Measurements from ENCODE around the gene VWA8. TPM values are rescaled to one million over a fixed set of nuclear protein-coding genes. Genes with fewer than 3 reads are reported as not detected.

Gene VWA8
- total and polyA plus RNA-seq, 4 experiments from 2014 or later = 3.2 to 23.3 (median 13.5) TPM

DNA sequence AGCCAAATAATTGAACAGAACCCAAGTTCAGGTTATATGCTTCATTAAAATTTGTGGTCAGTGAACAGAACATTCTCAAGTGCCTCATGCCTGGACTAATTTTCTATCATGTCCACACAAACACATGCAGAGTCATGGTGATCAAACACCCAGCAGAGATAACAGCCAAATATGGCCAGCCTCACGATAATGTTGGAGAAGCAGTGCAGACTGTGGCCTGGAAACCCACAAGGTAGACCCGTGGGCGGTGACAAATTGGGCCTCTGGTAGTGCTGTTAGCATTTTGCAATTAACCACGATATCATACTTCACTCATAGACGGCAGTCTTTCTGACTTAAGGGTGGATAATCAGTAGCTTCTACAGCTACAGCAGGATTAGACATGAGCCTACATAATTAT is 35.0 kb upstream of the VWA8 start:
- H3K27ac Mint-ChIP-seq = no peak overlapping the region
- intact Hi-C loops (cut with micrococcal nuclease) = no loop called here

DNA sequence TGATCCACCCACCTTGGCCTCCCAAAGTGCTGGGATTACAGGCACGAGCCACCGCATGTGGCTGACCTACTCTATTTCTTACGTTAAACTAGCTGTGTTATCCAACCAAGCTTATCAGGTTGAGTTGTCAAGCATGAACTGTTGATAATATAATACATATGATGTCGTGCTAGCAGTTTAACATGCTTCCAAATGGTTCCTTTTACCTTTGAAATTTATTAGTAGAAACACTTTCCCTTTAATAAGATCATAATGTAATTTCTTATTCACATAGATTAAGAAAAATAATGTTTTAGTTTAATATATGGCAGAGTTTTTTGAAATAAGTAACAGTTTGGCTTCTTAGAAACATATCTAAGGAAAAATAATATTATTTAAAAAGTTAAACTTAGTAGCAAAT is 34.4 kb upstream of the VWA8 start:
- Histone ChIP-seq H3K4me3 (ENCODE audit: low read length in 2 of 2) (no peak overlapping the region), H3K27me3 (ENCODE audit: insufficient read depth, low read length) (no peaks in the 10 kb centered on the region), H3K36me3 (ENCODE audit: insufficient read depth, low read length) (no peaks in the 10 kb centered on the region), H3K27ac (ENCODE audit: low read depth, low read length) (no peak overlapping the region), H3K4me1 (ENCODE audit: insufficient read depth, low read length) (no peaks in the 10 kb centered on the region), H3K9me3 (ENCODE audit: control insufficient read depth in 1 of 2, low read length in 2 of 2) (no peaks in the 10 kb centered on the region)
- Mint-ChIP-seq H3K4me1 (peaks cover 0 to 3% (median 0%) of the 10 kb centered on the region in 4 donors), H3K4me3 (no peak overlapping the region), H3K9me3 (no peaks in the 10 kb centered on the region), H3K27me3 (peaks cover 3 to 13% of the 10 kb centered on the region in 2 donors), H3K27ac (no peak overlapping the region), H3K36me3 (no peaks in the 10 kb centered on the region)
- CTCF ChIA-PET (ENCODE audit: partially characterized antibody) = no interaction called here
- no peak for DNase-seq
- intact Hi-C loops (cut with micrococcal nuclease) = no loop called here
- POLR2A ChIA-PET (ENCODE audit: partially characterized antibody) = no interaction called here

More for the DNA sequence above, 35.0 kb upstream of the VWA8 start:
- no peak overlapping the region for H3K4me3 ChIP-seq (ENCODE audit: low read length in 2 of 2)
- ChIA-PET POLR2A (ENCODE audit: partially characterized antibody) (no interaction called here), CTCF (ENCODE audit: partially characterized antibody) (no interaction called here)
- H3K4me3 Mint-ChIP-seq = no peak overlapping the region
- H3K36me3 Mint-ChIP-seq = no peaks in the 10 kb centered on the region
- no peak overlapping the region for H3K27ac ChIP-seq (ENCODE audit: low read depth, low read length)
- no peaks in the 10 kb centered on the region for H3K36me3 ChIP-seq (ENCODE audit: insufficient read depth, low read length)
- no peaks in the 10 kb centered on the region for H3K9me3 Mint-ChIP-seq
- H3K9me3 ChIP-seq (ENCODE audit: control insufficient read depth in 1 of 2, low read length in 2 of 2) = no peaks in the 10 kb centered on the region
- no peaks in the 10 kb centered on the region for H3K27me3 ChIP-seq (ENCODE audit: insufficient read depth, low read length)
- H3K4me1 Mint-ChIP-seq = peaks cover 0 to 3% (median 0%) of the 10 kb centered on the region in 4 donors
- peaks cover 0 to 7% of the 10 kb centered on the region in 2 donors for H3K27me3 Mint-ChIP-seq
- H3K4me1 ChIP-seq (ENCODE audit: insufficient read depth, low read length) = no peaks in the 10 kb centered on the region
- DNase-seq = no peak

DNA sequence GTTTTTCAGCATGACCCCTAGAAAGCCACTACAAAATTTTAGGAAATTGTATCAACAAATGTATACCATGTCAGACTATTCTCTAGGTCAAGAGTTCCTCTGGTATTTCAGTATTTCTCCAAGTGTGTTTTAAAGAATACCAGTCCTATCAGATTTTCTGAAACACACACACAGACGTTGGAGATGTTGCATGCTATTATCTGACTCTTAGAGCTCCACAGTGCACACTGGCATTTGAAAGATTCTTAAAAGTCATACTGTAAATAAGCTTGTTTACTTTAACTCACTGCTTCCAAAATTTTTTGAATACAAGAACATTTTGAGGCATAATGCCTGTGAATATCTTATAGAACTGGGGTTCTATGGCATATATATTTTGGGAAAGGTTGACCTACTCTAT is 33.8 kb upstream of the VWA8 start:
- no peaks in the 10 kb centered on the region for H3K9me3 Mint-ChIP-seq
- Histone ChIP-seq H3K27ac (ENCODE audit: low read depth, low read length) (no peak overlapping the region), H3K4me3 (ENCODE audit: low read length in 2 of 2) (no peak overlapping the region), H3K9me3 (ENCODE audit: control insufficient read depth in 1 of 2, low read length in 2 of 2) (no peaks in the 10 kb centered on the region), H3K4me1 (ENCODE audit: insufficient read depth, low read length) (no peaks in the 10 kb centered on the region), H3K36me3 (ENCODE audit: insufficient read depth, low read length) (no peaks in the 10 kb centered on the region), H3K27me3 (ENCODE audit: insufficient read depth, low read length) (no peaks in the 10 kb centered on the region)
- POLR2A ChIA-PET (ENCODE audit: partially characterized antibody) = no interaction called here
- H3K27me3 Mint-ChIP-seq = peaks cover 3 to 14% of the 10 kb centered on the region in 2 donors
- peaks cover 0 to 3% (median 0%) of the 10 kb centered on the region in 4 donors for H3K4me1 Mint-ChIP-seq
- no peak overlapping the region for H3K27ac Mint-ChIP-seq
- H3K4me3 Mint-ChIP-seq = no peak overlapping the region
- intact Hi-C loops (cut with micrococcal nuclease) = no loop called here
- no peak for DNase-seq
- CTCF ChIA-PET (ENCODE audit: partially characterized antibody) = no interaction called here
- H3K36me3 Mint-ChIP-seq = no peaks in the 10 kb centered on the region

DNA sequence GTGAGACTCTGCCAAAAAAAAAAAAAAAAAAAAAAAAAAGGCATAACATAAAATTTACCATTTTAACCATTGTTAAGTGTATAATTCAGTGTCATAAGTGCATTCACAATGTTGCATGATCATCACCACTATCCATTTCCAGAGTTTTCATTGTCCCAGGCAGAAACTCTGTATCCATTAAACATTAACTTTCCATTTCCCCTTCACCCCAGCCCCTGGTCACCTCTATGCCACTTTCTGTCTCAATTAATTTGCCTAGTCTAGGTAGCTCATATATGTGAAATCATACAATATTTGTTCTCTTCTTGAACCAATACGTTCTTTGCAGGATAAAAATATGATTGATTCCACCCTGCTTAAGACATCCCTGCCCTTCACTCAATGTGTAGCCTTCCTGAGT is 31.0 kb upstream of the VWA8 start:
- no peak overlapping the region for H3K27ac Mint-ChIP-seq
- H3K9me3 Mint-ChIP-seq = no peaks in the 10 kb centered on the region
- H3K4me1 Mint-ChIP-seq = peaks cover 0 to 3% (median 0%) of the 10 kb centered on the region in 4 donors

DNA sequence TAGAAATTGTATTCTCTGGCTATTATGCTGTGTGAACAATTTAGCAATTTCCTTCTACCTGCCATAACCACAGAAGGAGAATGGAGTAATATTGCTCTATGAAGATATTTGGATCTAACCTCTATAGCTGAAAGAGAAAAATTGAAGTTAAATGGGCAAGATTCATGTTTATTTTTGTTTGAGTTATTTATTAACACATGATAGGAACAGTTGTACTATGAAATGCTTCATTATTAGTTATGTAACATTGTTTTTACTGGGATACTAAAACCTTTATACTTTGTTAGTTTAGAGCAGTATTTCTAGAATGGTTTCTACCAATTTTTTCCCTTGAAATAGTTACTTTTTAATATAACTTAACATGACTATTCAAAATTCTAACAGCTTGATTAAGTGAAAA is 27.3 kb upstream of the VWA8 start:
- Mint-ChIP-seq H3K36me3 (no peaks in the 10 kb centered on the region), H3K27me3 (peaks cover 12 to 14% of the 10 kb centered on the region in 2 donors), H3K27ac (no peak overlapping the region), H3K4me3 (no peak overlapping the region), H3K4me1 (no peaks in the 10 kb centered on the region), H3K9me3 (no peaks in the 10 kb centered on the region)
- Histone ChIP-seq H3K4me3 (ENCODE audit: low read length in 2 of 2) (no peak overlapping the region), H3K36me3 (ENCODE audit: insufficient read depth, low read length) (no peaks in the 10 kb centered on the region), H3K27me3 (ENCODE audit: insufficient read depth, low read length) (no peaks in the 10 kb centered on the region), H3K9me3 (ENCODE audit: control insufficient read depth in 1 of 2, low read length in 2 of 2) (no peaks in the 10 kb centered on the region), H3K4me1 (ENCODE audit: insufficient read depth, low read length) (no peaks in the 10 kb centered on the region), H3K27ac (ENCODE audit: low read depth, low read length) (no peak overlapping the region)
- CTCF ChIA-PET (ENCODE audit: partially characterized antibody) = no interaction called here
- no peak for DNase-seq
- intact Hi-C loops (cut with micrococcal nuclease) = no loop called here
- POLR2A ChIA-PET (ENCODE audit: partially characterized antibody) = no interaction called here

More for the DNA sequence above, 31.0 kb upstream of the VWA8 start:
- ChIA-PET POLR2A (ENCODE audit: partially characterized antibody) (no interaction called here), CTCF (ENCODE audit: partially characterized antibody) (no interaction called here)
- Mint-ChIP-seq H3K36me3 (no peaks in the 10 kb centered on the region), H3K4me3 (no peak overlapping the region), H3K27me3 (peaks cover 6 to 14% of the 10 kb centered on the region in 2 donors)
- intact Hi-C loops (cut with micrococcal nuclease) = no loop called here
- no peaks in the 10 kb centered on the region for H3K36me3 ChIP-seq (ENCODE audit: insufficient read depth, low read length)
- H3K27ac ChIP-seq (ENCODE audit: low read depth, low read length) = no peak overlapping the region
- H3K27me3 ChIP-seq (ENCODE audit: insufficient read depth, low read length) = no peaks in the 10 kb centered on the region
- H3K4me3 ChIP-seq (ENCODE audit: low read length in 2 of 2) = no peak overlapping the region
- DNase-seq = no peak
- no peaks in the 10 kb centered on the region for H3K4me1 ChIP-seq (ENCODE audit: insufficient read depth, low read length)
- no peaks in the 10 kb centered on the region for H3K9me3 ChIP-seq (ENCODE audit: control insufficient read depth in 1 of 2, low read length in 2 of 2)

DNA sequence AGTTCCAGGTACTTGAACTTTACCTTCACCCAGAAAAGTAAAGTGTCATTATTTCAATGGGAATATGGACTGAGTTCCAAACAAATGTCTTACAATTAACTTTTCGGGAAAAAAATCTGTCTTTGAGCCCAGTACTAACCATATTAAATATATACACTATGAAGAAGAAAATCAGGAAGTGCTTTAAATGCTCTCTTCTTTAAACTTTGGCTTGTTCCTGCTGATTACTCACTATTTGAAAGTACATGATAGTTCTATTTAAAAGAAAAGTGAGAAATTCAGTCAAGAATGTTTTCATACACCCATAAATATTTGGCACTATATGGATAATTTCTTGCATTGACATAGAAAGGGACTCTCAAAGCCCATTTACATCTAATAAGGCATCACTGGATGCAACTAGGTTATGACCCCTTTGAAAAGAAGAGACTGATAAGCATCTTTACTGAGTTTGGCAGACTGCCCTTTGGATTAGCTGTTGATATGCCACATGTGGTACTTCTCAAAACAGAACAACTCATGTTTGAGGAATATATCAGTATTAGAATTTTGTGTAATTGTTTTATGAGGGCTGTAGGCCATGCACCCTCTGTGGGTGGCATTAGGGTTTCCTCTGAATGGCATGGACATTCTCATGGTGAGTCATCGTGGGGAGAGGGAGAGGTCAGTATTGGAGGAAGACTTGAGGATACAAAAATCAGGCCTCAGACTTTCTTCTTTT is 25.0 kb upstream of the VWA8 start:
- no peaks in the 10 kb centered on the region for H3K9me3 ChIP-seq (ENCODE audit: control insufficient read depth in 1 of 2, low read length in 2 of 2)
- no peaks in the 10 kb centered on the region for H3K4me1 ChIP-seq (ENCODE audit: insufficient read depth, low read length)
- ChIA-PET POLR2A (ENCODE audit: partially characterized antibody) (no interaction called here), CTCF (ENCODE audit: partially characterized antibody) (no interaction called here)
- no peaks in the 10 kb centered on the region for H3K27me3 ChIP-seq (ENCODE audit: insufficient read depth, low read length)
- Mint-ChIP-seq H3K27ac (no peak overlapping the region), H3K27me3 (peaks cover 9 to 16% of the 10 kb centered on the region in 2 donors), H3K4me1 (peaks cover 0 to 2% (median 0%) of the 10 kb centered on the region in 4 donors), H3K36me3 (no peaks in the 10 kb centered on the region), H3K9me3 (peaks cover 0 to 1% (median 0%) of the 10 kb centered on the region in 8 donors), H3K4me3 (no peak overlapping the region)
- H3K4me3 ChIP-seq (ENCODE audit: low read length in 2 of 2) = no peak overlapping the region
- intact Hi-C loops (cut with micrococcal nuclease) = no loop called here
- H3K36me3 ChIP-seq (ENCODE audit: insufficient read depth, low read length) = no peaks in the 10 kb centered on the region
- DNase-seq = no peak
- H3K27ac ChIP-seq (ENCODE audit: low read depth, low read length) = no peak overlapping the region

DNA sequence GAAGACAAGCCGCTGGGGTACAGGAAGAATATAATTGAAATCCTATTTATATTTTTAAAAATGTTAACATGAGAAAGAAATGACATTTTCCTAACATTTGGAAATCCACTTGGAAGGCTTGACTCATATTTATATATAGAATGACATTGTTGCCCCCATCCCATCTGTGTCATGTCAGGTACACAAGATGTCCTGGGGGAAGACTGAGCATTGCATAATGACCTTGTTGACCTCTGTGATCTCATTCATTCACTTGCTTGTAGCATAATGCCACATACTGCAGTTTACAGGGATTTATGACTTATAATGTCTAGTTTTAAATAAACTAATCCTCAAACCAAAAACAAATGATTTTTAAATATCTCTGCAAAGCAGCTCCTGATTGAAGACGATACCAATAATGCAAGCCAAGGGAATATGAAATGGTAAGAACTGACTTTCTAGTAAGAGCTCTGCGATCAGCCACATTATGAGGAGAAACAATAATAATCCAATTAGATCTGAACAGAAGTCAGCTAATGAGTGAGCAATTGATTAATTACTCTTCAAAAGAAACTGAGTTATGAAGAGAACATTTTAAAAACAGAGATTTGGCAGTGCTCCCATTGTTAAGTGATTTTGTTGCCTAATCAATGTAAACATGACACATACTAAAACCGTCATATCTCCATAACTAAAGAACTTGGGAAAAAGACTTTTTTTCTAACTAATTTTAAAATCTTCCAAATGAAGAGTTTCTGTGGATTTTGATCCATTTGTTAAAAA is 21.2 kb upstream of the VWA8 start:
- POLR2A ChIA-PET (ENCODE audit: partially characterized antibody) = interaction anchor here (0.8 kb wide), 1 partner anchor 36 kb away, joined by 3 read pairs; no protein-coding TSS in a partner anchor

More for the DNA sequence above, 21.2 kb upstream of the VWA8 start:
- Histone ChIP-seq H3K4me3 (ENCODE audit: low read length in 2 of 2) (no peak overlapping the region), H3K27me3 (ENCODE audit: insufficient read depth, low read length) (no peaks in the 10 kb centered on the region), H3K27ac (ENCODE audit: low read depth, low read length) (no peak overlapping the region), H3K36me3 (ENCODE audit: insufficient read depth, low read length) (no peaks in the 10 kb centered on the region), H3K4me1 (ENCODE audit: insufficient read depth, low read length) (no peaks in the 10 kb centered on the region), H3K9me3 (ENCODE audit: control insufficient read depth in 1 of 2, low read length in 2 of 2) (no peaks in the 10 kb centered on the region)
- no peak overlapping the region for H3K4me3 Mint-ChIP-seq
- peaks cover 0 to 1% (median 0%) of the 10 kb centered on the region in 8 donors for H3K9me3 Mint-ChIP-seq
- CTCF ChIA-PET (ENCODE audit: partially characterized antibody) = no interaction called here
- H3K27ac Mint-ChIP-seq = no peak overlapping the region
- DNase-seq = no peak
- no peaks in the 10 kb centered on the region for H3K36me3 Mint-ChIP-seq
- H3K27me3 Mint-ChIP-seq = peaks cover under 1 to 9% of the 10 kb centered on the region in 2 donors
- peaks cover 4 to 10% (median 6%) of the 10 kb centered on the region in 4 donors for H3K4me1 Mint-ChIP-seq
- intact Hi-C loops (cut with micrococcal nuclease) = no loop called here
